Measurements from ENCODE around the gene GRM4.

The GRM4 gene

GRCh38 chr6:34082348-34082747 lies 63.5 kb downstream of the GRM4 start:
- no peak for DNase-seq

- no peak for DNase-seq
Measured at GRCh38 chr6:34080357-34080756, 65.5 kb downstream of the GRM4 start.

- DNase-seq, result no peak
Measured at GRCh38 chr6:34079899-34080298, 66.0 kb downstream of the GRM4 start.

- DNase-seq, result no peak
Measured at GRCh38 chr6:34075906-34076305, 70.0 kb downstream of the GRM4 start.

- DNase-seq, result no peak
Measured at GRCh38 chr6:34074064-34074742, 71.7 kb downstream of the GRM4 start.

- no peak for DNase-seq
Measured at GRCh38 chr6:34073540-34073939, 72.3 kb downstream of the GRM4 start.

GRCh38 chr6:34072727-34073126 lies 73.2 kb downstream of the GRM4 start:
- no peak for DNase-seq

- no peak for DNase-seq
Measured at GRCh38 chr6:34071884-34072379, 74.0 kb downstream of the GRM4 start.

- DNase-seq, result no peak
Measured at GRCh38 chr6:34071136-34071883, 74.6 kb downstream of the GRM4 start.

- DNase-seq, result no peak
Measured at GRCh38 chr6:34070315-34071135, 75.4 kb downstream of the GRM4 start.

GRCh38 chr6:34068462-34069044 lies 77.3 kb downstream of the GRM4 start:
- no peak for DNase-seq

GRCh38 chr6:34067814-34068213 lies 78.1 kb downstream of the GRM4 start:
- DNase-seq, result no peak

- no peak for DNase-seq
Measured at GRCh38 chr6:34066772-34067770, 78.8 kb downstream of the GRM4 start.

GRCh38 chr6:34066218-34066571 lies 79.7 kb downstream of the GRM4 start:
- no peak for DNase-seq

GRCh38 chr6:34065466-34066217 lies 80.2 kb downstream of the GRM4 start:
- no peak for DNase-seq

GRCh38 chr6:34064675-34065074 lies 81.2 kb downstream of the GRM4 start:
- no peak for DNase-seq

- DNase-seq, result no peak
Measured at GRCh38 chr6:34063651-34064050, 82.2 kb downstream of the GRM4 start.

GRCh38 chr6:34062815-34063214 lies 83.1 kb downstream of the GRM4 start:
- no peak for DNase-seq

GRCh38 chr6:34062156-34062555 lies 83.7 kb downstream of the GRM4 start:
- DNase-seq, result no peak

- no peak for DNase-seq
Measured at GRCh38 chr6:34061348-34061747, 84.5 kb downstream of the GRM4 start.

GRCh38 chr6:34059914-34060313 lies 86.0 kb downstream of the GRM4 start:
- DNase-seq, result no peak
